DMS 273 (cell line): ENCODE data around the gene CHST9.
"Not testable (repeated sequence)": the region's sequence is repeated elsewhere in the genome, so short reads cannot be mapped to it uniquely, and the experiment has no call there.

ENCODE experiments used
- DNase-seq: peaks from one replicate; lab custom pipeline; 2025; ENCODE audit not compliant: unreplicated experiment; lab: John Stamatoyannopoulos, UW

Gene CHST9

GRCh38 chr18:27185025-27185763 lies at the start of gene CHST9:
TSS of gene CHST9 (minus strand) at chr18:27185308. CDS start at chr18:27142809, 42,499 bp downstream.
- DNase-seq, result peak; percentile 31

GRCh38 chr18:27232355-27232754 lies 47.2 kb upstream of the CHST9 start:
- DNase-seq, result not testable (repeated sequence)

GRCh38 chr18:27231671-27232070 lies 46.6 kb upstream of the CHST9 start:
- not testable (repeated sequence) for DNase-seq

GRCh38 chr18:27231221-27231620 lies 46.1 kb upstream of the CHST9 start:
- not testable (repeated sequence) for DNase-seq

- no peak for DNase-seq
Measured at GRCh38 chr18:27227721-27228120, 42.6 kb upstream of the CHST9 start.

GRCh38 chr18:27226556-27227075 lies 41.5 kb upstream of the CHST9 start:
- no peak for DNase-seq

- no peak for DNase-seq
Measured at GRCh38 chr18:27225947-27226481, 40.9 kb upstream of the CHST9 start.

GRCh38 chr18:27223526-27224291 lies 38.6 kb upstream of the CHST9 start:
- no peak for DNase-seq

- DNase-seq, result no peak
Measured at GRCh38 chr18:27214831-27215230, 29.7 kb upstream of the CHST9 start.

- no peak for DNase-seq
Measured at GRCh38 chr18:27213123-27213717, 28.1 kb upstream of the CHST9 start.

- DNase-seq, result no peak
Measured at GRCh38 chr18:27211569-27211968, 26.5 kb upstream of the CHST9 start.

- no peak for DNase-seq
Measured at GRCh38 chr18:27206411-27206810, 21.3 kb upstream of the CHST9 start.

- no peak for DNase-seq
Measured at GRCh38 chr18:27202741-27203140, 17.6 kb upstream of the CHST9 start.

GRCh38 chr18:27198036-27198435 lies 12.9 kb upstream of the CHST9 start:
- no peak for DNase-seq

- DNase-seq, result no peak
Measured at GRCh38 chr18:27188309-27188708, 3.2 kb upstream of the CHST9 start.

GRCh38 chr18:27185897-27186296 lies 789 bp upstream of the CHST9 start:
- no peak for DNase-seq

- DNase-seq, result peak; percentile 10
Measured at GRCh38 chr18:27184115-27185024, 738 bp downstream of the CHST9 start.

GRCh38 chr18:27181726-27182125 lies 3.4 kb downstream of the CHST9 start:
- DNase-seq, result no peak

- no peak for DNase-seq
Measured at GRCh38 chr18:27178424-27178823, 6.7 kb downstream of the CHST9 start.

GRCh38 chr18:27175914-27176313 lies 9.2 kb downstream of the CHST9 start:
- no peak for DNase-seq
